Mucosa of descending colon (tissue), 3 donors: ENCODE measurements around the gene HEATR3. TPM values are rescaled to one million over a fixed set of nuclear protein-coding genes. Genes with fewer than 3 reads are reported as not detected.

ENCODE experiments used
- ATAC-seq: fragments of 200-7000 bp; cut with Tn5 transposase; one replicate; pipeline ENCODE4 v1.9.1; 2020; ENCODE audit warnings: mild to moderate bottlenecking, moderate library complexity
- DNase-seq, 3 donors: peaks; one replicate each; pipeline ENCODE4 v3.0.0-alpha.2; 2020
- H3K36me3 ChIP-seq: fragments of 200-600 bp; one replicate; pipeline ENCODE4 v1.8.0; 2021; ENCODE audit warnings: low read depth, mild to moderate bottlenecking
- H3K4me1 ChIP-seq: fragments of 200-600 bp; one replicate; pipeline ENCODE4 v1.8.0; 2021; ENCODE audit warnings: low read depth, mild to moderate bottlenecking
- H3K4me3 ChIP-seq: fragments of 200-600 bp; one replicate; pipeline ENCODE4 v1.8.0; 2021; ENCODE audit warnings: mild to moderate bottlenecking
- H3K9me3 ChIP-seq: fragments of 200-600 bp; one replicate; pipeline ENCODE4 v1.8.0; 2021; ENCODE audit warnings: mild to moderate bottlenecking
- intact Hi-C, 2 donors: fragments of 100-400 bp; cut with DNase I in 1 of 2; cut with micrococcal nuclease in 1 of 2; formaldehyde crosslinking; loops; one replicate each; pipeline versions ENCODE4 v1.11.0 to v1.11.1; 2022; cut with DNase I, micrococcal nuclease
- total RNA-seq, 3 donors: library from RNA; stranded (reverse); fragmentation: NEBNext Ultra II Directional in 2 of 3; extraction: Animal tissue kit (Norgen Biotek cat#: 25700) in 2 of 3; gene quantifications; one replicate each; pipeline versions ENCODE4 v1.2.1 to v1.2.4, GENCODE V29; 2021 to 2023
- TF ChIP-seq, protein P1 (sequence below): fragments of 200-600 bp; IDR thresholded peaks from one replicate; pipeline ENCODE4 v1.8.0; 2022; ENCODE audit warnings: antibody characterized with exemption, mild to moderate bottlenecking
- donor health status: DM: no; HTN: no; CAD: no; lungs with moderate emphysema.
- donor health status: DM: no; HTN: no; CAD: no.
- donor health status: DM: no; HTN: yes; CAD: no.

Gene HEATR3
- total RNA-seq, 3 donors from 2014 or later: 19.1 to 24.1 (median 22.1) TPM

DNA sequence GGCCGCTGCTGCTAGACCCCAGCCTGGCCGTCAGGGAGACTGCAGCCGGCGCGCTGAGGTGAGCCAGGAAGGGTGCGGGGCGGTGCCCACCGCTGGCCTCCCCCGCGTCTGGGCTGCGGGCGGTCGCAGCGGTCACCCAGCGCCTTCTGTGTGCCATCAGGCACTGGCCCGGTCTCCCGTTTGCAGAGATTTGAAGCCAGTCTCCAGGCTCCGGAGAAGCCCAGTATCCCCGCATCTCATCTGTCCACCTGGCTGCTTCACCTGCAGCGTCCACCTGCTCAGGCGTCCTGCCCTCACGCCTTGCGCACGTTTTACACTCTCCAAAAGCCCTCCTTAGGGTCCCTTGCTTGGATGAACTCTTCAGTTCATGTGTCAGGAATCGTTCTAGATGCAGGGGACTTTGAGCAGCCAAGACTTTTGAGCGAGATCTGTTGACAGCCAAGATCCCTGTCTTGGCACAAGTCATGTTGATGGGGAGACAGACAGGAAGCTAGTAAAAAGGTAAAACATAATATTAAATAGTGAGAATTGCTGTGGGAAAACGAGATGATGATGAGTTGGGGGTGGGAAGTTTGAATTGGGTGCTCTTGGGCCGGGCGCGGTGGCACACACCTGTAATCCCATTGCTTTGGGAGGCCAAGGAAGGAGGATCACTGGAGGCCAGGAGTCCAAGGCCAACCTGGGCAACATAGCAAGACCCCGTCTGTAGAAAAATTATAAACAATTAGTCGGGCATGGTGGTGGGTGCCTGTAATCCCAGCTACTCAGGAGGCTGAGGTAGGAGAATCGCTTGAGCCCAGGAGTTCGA is 916 bp downstream of the HEATR3 start:
- no peaks in the 10 kb centered on the region for H3K9me3 ChIP-seq
- DNase-seq (peak in 1 of 3 donors; percentile 6), ATAC-seq (no peak)
- peak overlapping the region; percentile 82 for H3K4me3 ChIP-seq
- TF ChIP-seq, protein P1, sequence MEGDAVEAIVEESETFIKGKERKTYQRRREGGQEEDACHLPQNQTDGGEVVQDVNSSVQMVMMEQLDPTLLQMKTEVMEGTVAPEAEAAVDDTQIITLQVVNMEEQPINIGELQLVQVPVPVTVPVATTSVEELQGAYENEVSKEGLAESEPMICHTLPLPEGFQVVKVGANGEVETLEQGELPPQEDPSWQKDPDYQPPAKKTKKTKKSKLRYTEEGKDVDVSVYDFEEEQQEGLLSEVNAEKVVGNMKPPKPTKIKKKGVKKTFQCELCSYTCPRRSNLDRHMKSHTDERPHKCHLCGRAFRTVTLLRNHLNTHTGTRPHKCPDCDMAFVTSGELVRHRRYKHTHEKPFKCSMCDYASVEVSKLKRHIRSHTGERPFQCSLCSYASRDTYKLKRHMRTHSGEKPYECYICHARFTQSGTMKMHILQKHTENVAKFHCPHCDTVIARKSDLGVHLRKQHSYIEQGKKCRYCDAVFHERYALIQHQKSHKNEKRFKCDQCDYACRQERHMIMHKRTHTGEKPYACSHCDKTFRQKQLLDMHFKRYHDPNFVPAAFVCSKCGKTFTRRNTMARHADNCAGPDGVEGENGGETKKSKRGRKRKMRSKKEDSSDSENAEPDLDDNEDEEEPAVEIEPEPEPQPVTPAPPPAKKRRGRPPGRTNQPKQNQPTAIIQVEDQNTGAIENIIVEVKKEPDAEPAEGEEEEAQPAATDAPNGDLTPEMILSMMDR: no peak
- intact Hi-C loops: loop anchor here in 1 of 2 donors (5.0 kb wide), 1 partner anchor 301 kb away; the partner anchor contains the start of gene BRD7
- no peaks in the 10 kb centered on the region for H3K36me3 ChIP-seq
- peaks cover 8% of the 10 kb centered on the region for H3K4me1 ChIP-seq

DNA sequence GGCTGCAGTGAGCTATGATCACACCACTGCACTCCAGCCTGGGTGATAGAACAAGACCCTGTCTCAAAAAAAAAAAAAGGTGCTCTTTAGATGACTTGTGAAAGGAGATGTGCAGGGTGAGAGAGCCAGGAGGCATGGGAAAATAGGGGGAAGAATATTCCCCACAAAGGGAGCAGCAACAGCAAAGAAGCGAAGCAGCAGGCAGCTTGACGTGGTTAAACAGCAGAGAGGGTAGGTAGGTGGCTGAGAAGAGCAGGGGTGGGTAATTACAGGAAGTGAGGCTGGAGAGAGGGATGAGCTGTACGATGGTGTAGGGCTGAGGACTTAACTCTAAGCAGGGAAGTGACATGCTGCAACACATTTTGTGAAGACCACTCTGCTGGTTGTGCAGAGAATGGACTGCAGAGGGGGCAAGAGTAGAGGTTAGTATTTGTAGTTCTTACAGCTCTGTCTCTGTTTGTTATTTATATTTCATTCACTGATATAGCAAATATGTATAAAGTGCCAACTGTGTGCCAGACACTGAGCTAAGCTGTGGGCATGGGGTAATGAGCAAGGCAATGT is 1.6 kb downstream of the HEATR3 start:
- Histone ChIP-seq H3K9me3 (no peaks in the 10 kb centered on the region), H3K36me3 (no peaks in the 10 kb centered on the region), H3K4me1 (peaks cover 8% of the 10 kb centered on the region), H3K4me3 (no peak overlapping the region)
- ATAC-seq: no peak
- peak in 1 of 3 donors; percentile 29 for DNase-seq
- TF ChIP-seq, protein P1: no peak
- intact Hi-C loops: loop anchor here in 1 of 2 donors (5.0 kb wide), 1 partner anchor 300 kb away; the partner anchor contains the start of gene BRD7

DNA sequence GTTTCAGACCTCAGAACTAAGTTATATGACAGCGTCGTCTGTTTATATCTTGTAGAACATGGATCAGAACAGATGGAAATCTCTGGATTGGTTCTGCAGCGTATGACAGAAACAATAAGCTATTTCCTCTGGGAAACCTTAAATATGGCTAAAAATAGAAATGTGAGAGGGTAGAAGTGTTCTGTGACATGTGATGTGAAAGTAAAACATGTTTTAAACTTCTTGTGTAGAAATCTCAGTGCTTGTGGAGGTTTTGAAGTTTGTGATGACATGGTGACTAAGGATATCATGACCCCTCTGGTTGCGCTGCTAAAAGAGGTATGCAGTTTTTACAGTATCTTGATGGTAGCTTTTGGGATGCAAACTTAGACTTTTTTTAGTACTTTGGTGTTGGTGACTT is 2.8 kb downstream of the HEATR3 start:
- Histone ChIP-seq H3K36me3 (no peaks in the 10 kb centered on the region), H3K4me3 (no peak overlapping the region), H3K9me3 (no peaks in the 10 kb centered on the region), H3K4me1 (peaks cover 8% of the 10 kb centered on the region)
- DNase-seq (no peak), ATAC-seq (no peak)
- intact Hi-C loops: loop anchor here in 1 of 2 donors (5.0 kb wide), 1 partner anchor 299 kb away; the partner anchor contains the start of gene BRD7
- TF ChIP-seq, protein P1: no peak

DNA sequence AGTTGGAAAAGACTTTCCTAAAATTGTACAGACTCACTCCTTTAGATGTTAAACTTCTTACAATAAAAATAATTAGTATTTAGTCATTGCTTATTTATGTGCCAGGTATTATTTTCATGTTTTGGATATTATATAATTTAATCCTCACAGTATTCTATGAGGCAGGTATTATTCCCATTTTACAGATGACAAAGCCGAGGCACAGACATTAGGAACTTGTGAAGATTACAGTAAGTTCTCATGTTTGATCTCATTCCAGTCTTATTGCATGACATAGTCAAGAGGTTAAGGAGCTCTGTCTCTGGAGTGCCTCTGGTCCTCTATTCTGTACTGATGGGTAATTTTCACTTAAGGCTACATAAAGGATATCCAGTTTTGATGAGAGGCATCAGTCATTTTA is 3.3 kb downstream of the HEATR3 start:
- no peaks in the 10 kb centered on the region for H3K9me3 ChIP-seq
- no peak for ATAC-seq
- TF ChIP-seq, protein P1: no peak
- peaks cover 8% of the 10 kb centered on the region for H3K4me1 ChIP-seq
- H3K36me3 ChIP-seq: no peaks in the 10 kb centered on the region
- DNase-seq: no peak
- intact Hi-C loops: loop anchor here in 1 of 2 donors (5.0 kb wide), 1 partner anchor 298 kb away; the partner anchor contains the start of gene BRD7
- H3K4me3 ChIP-seq: no peak overlapping the region

DNA sequence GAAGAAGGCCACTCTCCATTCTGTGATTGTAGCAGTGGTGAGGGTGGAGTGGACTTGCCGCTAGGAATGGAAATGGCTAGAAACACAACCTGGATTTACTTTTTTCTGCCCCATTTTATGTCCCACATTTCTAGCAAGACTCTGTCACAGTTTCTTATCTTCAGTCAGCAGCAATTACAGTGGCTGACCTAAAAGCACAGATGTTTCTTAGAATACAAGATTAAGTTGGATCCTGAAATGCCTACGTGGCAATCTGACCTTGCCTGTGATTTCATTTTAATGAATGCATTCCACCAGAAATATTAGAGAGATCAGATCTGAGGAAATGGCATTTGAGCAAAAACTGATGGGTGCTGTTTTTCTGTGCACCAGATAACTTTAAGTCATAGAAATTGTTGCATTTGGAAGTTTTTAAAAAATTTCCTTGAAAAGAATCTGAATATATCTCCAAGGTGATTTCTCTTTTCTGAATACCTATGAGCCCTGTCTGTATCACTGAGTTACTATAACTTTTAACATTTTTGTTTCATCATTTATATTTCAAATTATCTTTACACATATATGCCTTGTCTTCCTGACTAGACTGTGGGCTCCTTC is 5.4 kb downstream of the HEATR3 start:
- DNase-seq (no peak), ATAC-seq (no peak)
- Histone ChIP-seq H3K36me3 (no peaks in the 10 kb centered on the region), H3K4me3 (no peak overlapping the region), H3K4me1 (peaks cover 8% of the 10 kb centered on the region), H3K9me3 (no peaks in the 10 kb centered on the region)
- intact Hi-C loops: loop anchor here in 1 of 2 donors (10.0 kb wide), 1 partner anchor 74 kb away; no protein-coding TSS in a partner anchor
- TF ChIP-seq, protein P1: no peak
